PC-3 (cell line): ENCODE measurements around the gene BECN2. TPM values are rescaled to one million over a fixed set of nuclear protein-coding genes. Genes with fewer than 3 reads are reported as not detected.
"Not testable (repeated sequence)": the region's sequence is repeated elsewhere in the genome, so short reads cannot be mapped to it uniquely, and the experiment has no call there.

Experiments
- ATAC-seq: fragments of 200-7000 bp; cut with Tn5 transposase; 2 replicates; pipeline ENCODE4 v1.9.1; 2020; ENCODE audit warnings: mild to moderate bottlenecking, moderate library complexity
- BruUV-seq: library from RNA; stranded (reverse); fragments of 400-500 nt; replicated peaks from 2 replicates; lab custom pipeline; 2021; lab: Mats Ljungman, UMichigan
- CTCF ChIA-PET: fragments of 300-600 bp; sonication (Branson Sonifier 250); formaldehyde crosslinking; loops from one replicate; lab custom pipeline; 2022; ENCODE audit warnings: antibody characterized with exemption; lab: Charles Lee
- POLR2A ChIA-PET: fragments of 300-600 bp; sonication (Branson Sonifier 250); formaldehyde crosslinking; loops from one replicate; lab custom pipeline; 2022; ENCODE audit warnings: antibody characterized with exemption; ENCODE audit not compliant: unreplicated experiment; lab: Charles Lee
- DNase-seq: peaks from one replicate; pipeline ENCODE4 v3.0.0-alpha.2; 2015
- H2AFZ ChIP-seq: fragments of 300-600 bp; sonication (generic); 2 replicates; pipeline ENCODE4 v1.6.0; 2016; ENCODE audit warnings: antibody characterized with exemption, low read length
- H3F3A ChIP-seq: fragments of 300-600 bp; sonication (generic); one replicate; pipeline ENCODE4 v1.6.0; 2017; ENCODE audit warnings: antibody characterized with exemption, low read length, control low read depth, mild to moderate bottlenecking; ENCODE audit not compliant: unreplicated experiment
- H3K27ac ChIP-seq: fragments of 300-600 bp; sonication (generic); 2 replicates; pipeline ENCODE4 v1.5.1; 2016; ENCODE audit warnings: mild to moderate bottlenecking, low read length
- H3K27me3 ChIP-seq: fragments of 300-600 bp; sonication (generic); 2 replicates; pipeline ENCODE4 v1.6.1; 2016; ENCODE audit warnings: low read length, mixed read lengths
- H3K36me3 ChIP-seq: fragments of 300-600 bp; sonication (generic); 2 replicates; pipeline ENCODE4 v1.6.1; 2016; ENCODE audit warnings: low read depth, mixed run types, low read length, mixed read lengths
- H3K4me1 ChIP-seq: fragments of 300-600 bp; sonication (generic); 2 replicates; pipeline ENCODE4 v1.5.1; 2016; ENCODE audit warnings: low read length; ENCODE audit not compliant: insufficient read depth
- H3K4me2 ChIP-seq: fragments of 300-600 bp; sonication (generic); 2 replicates; pipeline ENCODE4 v1.6.0; 2016; ENCODE audit warnings: low read length
- H3K4me3 ChIP-seq: fragments of 300-600 bp; sonication (generic); 2 replicates; pipeline ENCODE4 v1.5.1; 2016; ENCODE audit warnings: mild to moderate bottlenecking, low read length, mixed read lengths
- H3K79me2 ChIP-seq: fragments of 300-600 bp; sonication (generic); 2 replicates; pipeline ENCODE4 v1.6.1; 2017; ENCODE audit warnings: low read length, mixed read lengths
- H3K9ac ChIP-seq: fragments of 300-600 bp; sonication (generic); 2 replicates; pipeline ENCODE4 v1.6.0; 2016; ENCODE audit warnings: mild to moderate bottlenecking, low read length
- H3K9me2 ChIP-seq: fragments of 300-600 bp; sonication (generic); replicated peaks from 2 replicates; pipeline ENCODE4 v1.6.1; 2016; ENCODE audit warnings: mixed run types, low read length, mixed read lengths
- H3K9me3 ChIP-seq: fragments of 300-600 bp; sonication (generic); 2 replicates; pipeline ENCODE4 v1.6.1; 2016; ENCODE audit warnings: low read length, mixed read lengths
- H4K20me1 ChIP-seq: fragments of 300-600 bp; sonication (generic); 2 replicates; pipeline ENCODE4 v1.6.1; 2016; ENCODE audit warnings: low read length, mixed read lengths
- EZH2 ChIP-seq: fragments of 300-600 bp; sonication (generic); IDR thresholded peaks from one replicate; pipeline ENCODE4 v1.6.1; 2017; ENCODE audit warnings: antibody characterized with exemption, mild to moderate bottlenecking, low read length; ENCODE audit not compliant: unreplicated experiment
- EZH2phosphoT487 ChIP-seq: fragments of 300-600 bp; sonication (generic); IDR thresholded peaks from 2 replicates; pipeline ENCODE4 v1.6.1; 2018; ENCODE audit warnings: mild to moderate bottlenecking, antibody characterized with exemption, low read length, borderline replicate concordance
- intact Hi-C: fragments of 100-400 bp; cut with micrococcal nuclease; formaldehyde crosslinking; loops from 2 replicates; pipeline ENCODE4 v1.9.0; 2023
- total RNA-seq: library from RNA; depleted of rRNA; stranded (reverse); fragments of >200 nt; gene quantifications from 2 replicates; pipeline ENCODE4 v1.2.3, GENCODE V29; 2014
- TF ChIP-seq, protein P1 (sequence below): fragments of 300-600 bp; sonication (generic); conservative IDR thresholded peaks from 2 replicates; pipeline ENCODE4 v1.5.1; 2017; ENCODE audit warnings: antibody characterized with exemption, low read depth, mild to moderate bottlenecking, low read length

BECN2 gene
- total RNA-seq, 1 experiment from 2014 or later, result not detected

DNA sequence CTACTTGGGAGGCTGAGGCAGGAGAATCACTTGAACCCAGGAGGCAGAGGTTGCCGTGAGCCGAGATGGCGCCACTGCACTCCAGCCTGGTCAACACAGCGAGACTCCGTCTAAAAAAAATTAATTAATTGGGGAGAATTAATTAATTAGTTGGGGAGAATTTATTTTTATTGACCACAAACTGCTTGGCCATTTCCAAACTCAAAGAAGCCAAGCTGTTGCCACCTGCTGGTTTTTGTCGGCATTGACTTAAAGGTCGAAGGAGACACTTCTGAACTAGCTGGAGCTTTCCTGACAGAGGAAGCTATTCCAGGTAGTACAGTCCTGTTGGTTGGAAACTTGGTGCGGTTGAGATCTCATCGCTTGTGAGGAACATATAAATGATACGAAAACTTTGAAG, 28.2 kb downstream of the BECN2 start:
- no peak overlapping the region for H3K9ac ChIP-seq
- intact Hi-C loops, result loop anchor here (1.0 to 5.0 kb wide), 4 partner anchors 89 to 453 kb away; partner anchors contain the start of genes EXO1 and KMO
- no peak overlapping the region for H3K4me3 ChIP-seq
- no peaks in the 10 kb centered on the region for H3K36me3 ChIP-seq
- TF ChIP-seq EZH2 (no peak), EZH2phosphoT487 (no peak)
- TF ChIP-seq, protein P1, sequence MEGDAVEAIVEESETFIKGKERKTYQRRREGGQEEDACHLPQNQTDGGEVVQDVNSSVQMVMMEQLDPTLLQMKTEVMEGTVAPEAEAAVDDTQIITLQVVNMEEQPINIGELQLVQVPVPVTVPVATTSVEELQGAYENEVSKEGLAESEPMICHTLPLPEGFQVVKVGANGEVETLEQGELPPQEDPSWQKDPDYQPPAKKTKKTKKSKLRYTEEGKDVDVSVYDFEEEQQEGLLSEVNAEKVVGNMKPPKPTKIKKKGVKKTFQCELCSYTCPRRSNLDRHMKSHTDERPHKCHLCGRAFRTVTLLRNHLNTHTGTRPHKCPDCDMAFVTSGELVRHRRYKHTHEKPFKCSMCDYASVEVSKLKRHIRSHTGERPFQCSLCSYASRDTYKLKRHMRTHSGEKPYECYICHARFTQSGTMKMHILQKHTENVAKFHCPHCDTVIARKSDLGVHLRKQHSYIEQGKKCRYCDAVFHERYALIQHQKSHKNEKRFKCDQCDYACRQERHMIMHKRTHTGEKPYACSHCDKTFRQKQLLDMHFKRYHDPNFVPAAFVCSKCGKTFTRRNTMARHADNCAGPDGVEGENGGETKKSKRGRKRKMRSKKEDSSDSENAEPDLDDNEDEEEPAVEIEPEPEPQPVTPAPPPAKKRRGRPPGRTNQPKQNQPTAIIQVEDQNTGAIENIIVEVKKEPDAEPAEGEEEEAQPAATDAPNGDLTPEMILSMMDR, result peak; percentile 78
- H3K79me2 ChIP-seq, result no peaks in the 10 kb centered on the region
- no peaks in the 10 kb centered on the region for H3K27me3 ChIP-seq
- DNase-seq (peak; percentile 79), ATAC-seq (peak; percentile 62)
- BruUV-seq, result no TSS peak
- H4K20me1 ChIP-seq, result no peaks in the 10 kb centered on the region
- no peak overlapping the region for H3K4me2 ChIP-seq
- no peak overlapping the region for H3K27ac ChIP-seq
- no peaks in the 10 kb centered on the region for H3F3A ChIP-seq
- no peak overlapping the region for H2AFZ ChIP-seq
- ChIA-PET CTCF (interaction anchor here (0.6 to 1.3 kb wide), 2 partner anchors 32 to 89 kb away, joined by 3 to 9 read pairs; no protein-coding TSS in a partner anchor), POLR2A (no interaction called here)
- no peaks in the 10 kb centered on the region for H3K9me2 ChIP-seq
- peaks cover 27% of the 10 kb centered on the region for H3K4me1 ChIP-seq
- no peaks in the 10 kb centered on the region for H3K9me3 ChIP-seq

DNA sequence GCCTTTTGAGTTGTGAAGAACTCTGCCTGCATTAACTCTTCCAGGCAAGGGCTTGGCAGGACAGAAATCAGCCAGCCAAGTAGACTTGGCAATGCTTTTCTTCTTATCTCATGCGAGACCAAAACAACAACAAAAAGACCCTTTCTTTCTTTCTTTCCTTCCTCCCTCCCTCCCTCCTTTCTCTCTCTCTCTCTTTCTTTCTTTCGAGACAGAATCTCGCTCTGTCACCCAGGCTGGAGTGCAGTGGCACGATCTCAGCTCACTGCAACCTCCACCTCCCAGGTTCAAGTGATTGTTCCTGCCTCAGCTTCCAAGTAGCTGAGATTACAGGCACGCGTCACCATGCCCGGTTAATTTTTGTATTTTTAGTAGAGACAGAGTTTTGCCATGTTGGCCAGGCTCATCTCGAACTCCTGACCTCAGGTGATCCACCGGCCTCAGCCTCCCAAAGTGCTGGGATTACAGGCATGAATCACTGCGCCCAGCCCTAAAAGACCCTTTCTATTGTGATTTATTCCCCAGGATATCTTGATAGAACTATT, 30.9 kb downstream of the BECN2 start:
- H3K9me3 ChIP-seq, DNase-seq, H3K36me3 ChIP-seq, POLR2A ChIA-PET, H2AFZ ChIP-seq, H3K79me2 ChIP-seq, H3K9me2 ChIP-seq, H4K20me1 ChIP-seq, H3K4me3 ChIP-seq, ATAC-seq, H3K9ac ChIP-seq, H3F3A ChIP-seq, H3K27me3 ChIP-seq, BruUV-seq, CTCF ChIA-PET: not testable (repeated sequence)
- H3K4me2 ChIP-seq, result 0 out of 2 replicates have a peak overlapping the region, but pooled peaks have one; percentile 4
- H3K27ac ChIP-seq, result peak overlapping the region; percentile 86
- peaks cover 28% of the 10 kb centered on the region for H3K4me1 ChIP-seq
- intact Hi-C loops, result loop anchor here (5.0 kb wide), 3 partner anchors 141 to 456 kb away; partner anchors contain the start of genes EXO1 and KMO

DNA sequence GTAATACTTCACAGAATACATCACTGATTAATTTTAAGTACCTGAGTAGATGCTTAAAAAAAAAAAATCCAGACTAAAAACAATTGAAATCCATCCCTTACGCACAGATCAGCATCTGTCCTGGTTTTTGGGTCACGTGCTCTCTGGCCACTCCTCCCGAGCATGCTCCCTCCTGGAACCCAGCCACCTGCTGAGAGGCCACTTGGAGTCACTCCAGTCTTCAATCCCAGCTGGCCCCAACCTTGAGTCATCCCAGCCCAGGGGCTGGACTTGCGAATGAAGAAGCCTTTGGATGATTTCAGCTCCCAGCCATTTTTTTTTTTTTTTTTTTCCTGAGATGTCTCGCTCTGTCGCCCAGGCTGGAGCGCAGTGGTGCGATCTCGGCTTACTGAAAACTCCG, 32.5 kb downstream of the BECN2 start:
- H3K9me2 ChIP-seq, result no peaks in the 10 kb centered on the region
- peaks cover 28% of the 10 kb centered on the region for H3K4me1 ChIP-seq
- H3K79me2 ChIP-seq, result no peaks in the 10 kb centered on the region
- no peak overlapping the region for H3K9ac ChIP-seq
- H3K4me3 ChIP-seq, result no peak overlapping the region
- H3F3A ChIP-seq, result no peaks in the 10 kb centered on the region
- intact Hi-C loops, result no loop called here
- no peaks in the 10 kb centered on the region for H3K27me3 ChIP-seq
- peak overlapping the region; percentile 86 for H3K27ac ChIP-seq
- H4K20me1 ChIP-seq, result no peaks in the 10 kb centered on the region
- ChIA-PET POLR2A (interaction anchor here (0.6 kb wide), 1 partner anchor 13 kb away, joined by 3 read pairs; no protein-coding TSS in a partner anchor), CTCF (interaction anchor here (0.6 kb wide), 2 partner anchors 210 to 505 kb away, joined by 3 to 6 read pairs; no protein-coding TSS in a partner anchor)
- BruUV-seq, result no TSS peak
- ATAC-seq (peak; percentile 52), DNase-seq (peak; percentile 97)
- H3K9me3 ChIP-seq, result no peaks in the 10 kb centered on the region
- H3K4me2 ChIP-seq, result peak overlapping the region; percentile 69; the same call in 1 of the 2 replicates
- no peak overlapping the region for H2AFZ ChIP-seq
- TF ChIP-seq, protein P1, result no peak
- TF ChIP-seq EZH2phosphoT487 (no peak), EZH2 (no peak)
- no peaks in the 10 kb centered on the region for H3K36me3 ChIP-seq
